H1 (cell line): Measurements from ENCODE around the gene CXCR5. TPM values are rescaled to one million over a fixed set of nuclear protein-coding genes. Genes with fewer than 3 reads are reported as not detected.
A peak's percentile ranks its signal among the peaks of the same experiment; 100 is the strongest.

Source experiments
- CTCF ChIA-PET: fragments of 300-600 bp; sonication (Branson Sonifier 250); formaldehyde crosslinking; loops from one replicate; lab custom pipeline; 2021; ENCODE audit not compliant: partially characterized antibody; lab: Charles Lee
- POLR2A ChIA-PET: fragments of 300-600 bp; sonication (Branson Sonifier 250); formaldehyde crosslinking; loops from one replicate; lab custom pipeline; 2021; ENCODE audit warnings: inconsistent platforms; ENCODE audit not compliant: partially characterized antibody; lab: Charles Lee
- DNase-seq, 2 experiments: peaks; one replicate each; pipeline versions ENCODE4 v3.0.0 to v3.0.0-alpha.2; 2010 to 2022; ENCODE audit warnings: low spot score in 2 of 2, low read depth in 1 of 2, mixed read lengths in 1 of 2
- FAIRE-seq: peaks from 2 replicates; lab custom pipeline; 2011; peaks lifted over from hg19 to GRCh38; lab: Jason Lieb, UNC
- H2AFZ ChIP-seq: 2 replicates; pipeline ENCODE4 v1.8.1; 2012; ENCODE audit warnings: low read length, inconsistent platforms
- H2AK5ac ChIP-seq: 2 replicates; pipeline ENCODE4 v1.6.1; 2013; ENCODE audit warnings: low read depth, low read length
- H2BK120ac ChIP-seq: replicated peaks from 2 replicates; pipeline ENCODE3; 2013; ENCODE audit warnings: low read depth, low read length, inconsistent platforms
- H2BK12ac ChIP-seq: 2 replicates; pipeline ENCODE4 v1.6.1; 2013; ENCODE audit warnings: low read depth, low read length
- H2BK15ac ChIP-seq: 2 replicates; pipeline ENCODE4 v1.6.1; 2013; ENCODE audit warnings: low read length
- H2BK20ac ChIP-seq: 2 replicates; pipeline ENCODE4 v1.6.1; 2013; ENCODE audit warnings: low read length
- H2BK5ac ChIP-seq: 2 replicates; pipeline ENCODE4 v1.6.1; 2013; ENCODE audit warnings: low read depth, low read length
- H3K14ac ChIP-seq: 2 replicates; pipeline ENCODE4 v1.6.1; 2013; ENCODE audit warnings: inconsistent platforms; ENCODE audit not compliant: insufficient read length
- H3K18ac ChIP-seq: 2 replicates; pipeline ENCODE4 v1.6.1; 2013; ENCODE audit warnings: low read length; ENCODE audit errors: extremely low read depth
- H3K23ac ChIP-seq: 2 replicates; pipeline ENCODE4 v1.6.1; 2013; ENCODE audit warnings: inconsistent platforms; ENCODE audit not compliant: insufficient read length
- H3K23me2 ChIP-seq: 2 replicates; pipeline ENCODE4 v1.6.1; 2013; ENCODE audit warnings: low read depth, low read length
- H3K27ac ChIP-seq: 2 replicates; pipeline ENCODE4 v1.6.1; 2011; ENCODE audit warnings: low read depth, low read length, inconsistent platforms
- H3K27me3 ChIP-seq, 4 experiments: replicated peaks in 1 of 4; 1 replicate in 1 of 4; 2 replicates in 3 of 4; pipeline versions ENCODE4 v1.6.1 to v1.8.1; 2011 to 2013; ENCODE audit warnings: low read length in 3 of 4, mild to moderate bottlenecking in 3 of 4, inconsistent platforms in 2 of 4, mixed read lengths in 2 of 4, moderate library complexity in 1 of 4; ENCODE audit not compliant: control insufficient read depth in 3 of 4, insufficient read depth in 3 of 4; ENCODE audit errors: extremely low read depth in 1 of 4
- H3K36me3 ChIP-seq, 4 experiments: 2 replicates each; pipeline versions ENCODE4 v1.6.1 to v1.8.1; 2011 to 2013; ENCODE audit warnings: mild to moderate bottlenecking in 4 of 4, low read length in 3 of 4, moderate library complexity in 2 of 4, control low read depth in 1 of 4, inconsistent platforms in 1 of 4; ENCODE audit not compliant: insufficient read depth in 4 of 4, control insufficient read depth in 2 of 4
- H3K4ac ChIP-seq: replicated peaks from 2 replicates; pipeline ENCODE3; 2013; ENCODE audit warnings: low read length, low read depth, mixed read lengths, inconsistent platforms; ENCODE audit not compliant: insufficient read length
- H3K4me1 ChIP-seq, 4 experiments: replicated peaks in 1 of 4; 1 replicate in 1 of 4; 2 replicates in 3 of 4; pipeline versions ENCODE4 v1.6.1 to v1.8.1; 2011 to 2013; ENCODE audit warnings: low read length in 3 of 4, inconsistent platforms in 2 of 4, mixed read lengths in 1 of 4; ENCODE audit not compliant: insufficient read depth in 4 of 4, control insufficient read depth in 3 of 4
- H3K4me2 ChIP-seq, 2 experiments: 2 replicates each; pipeline versions ENCODE4 v1.6.1 to v1.8.1; 2011 to 2013; ENCODE audit warnings: low read depth in 2 of 2, low read length in 2 of 2, control low read depth in 1 of 2, inconsistent platforms in 1 of 2, mild to moderate bottlenecking in 1 of 2; ENCODE audit not compliant: insufficient read depth in 1 of 2
- H3K4me3 ChIP-seq, 4 experiments: fragments of 200-600, 300-600 bp in 1 of 4; sonication (generic), shearing (Covaris generic), sonication (Bioruptor Twin) in 1 of 4; 2 replicates each; pipeline versions ENCODE4 v1.5.1 to v1.8.1; 2011 to 2016; ENCODE audit warnings: low read length in 4 of 4, low read depth in 3 of 4, control low read depth in 2 of 4, inconsistent platforms in 2 of 4, mild to moderate bottlenecking in 2 of 4, mixed read lengths in 1 of 4, moderate library complexity in 1 of 4; ENCODE audit not compliant: insufficient read depth in 2 of 4; ENCODE audit errors: extremely low read depth in 1 of 4
- H3K56ac ChIP-seq: replicated peaks from 2 replicates; pipeline ENCODE3; 2013; ENCODE audit warnings: low read depth, mild to moderate bottlenecking, mixed read lengths, low read length, inconsistent platforms; ENCODE audit not compliant: insufficient read length
- H3K79me1 ChIP-seq: 2 replicates; pipeline ENCODE4 v1.6.1; 2013; ENCODE audit warnings: low read depth, low read length, control low read depth
- H3K79me2 ChIP-seq, 2 experiments: 2 replicates each; pipeline versions ENCODE4 v1.6.1 to v1.8.1; 2012 to 2013; ENCODE audit warnings: low read length in 2 of 2, mild to moderate bottlenecking in 2 of 2, inconsistent platforms in 1 of 2; ENCODE audit not compliant: insufficient read depth in 2 of 2, control insufficient read depth in 1 of 2
- H3K9ac ChIP-seq, 4 experiments: replicated peaks in 1 of 4; 1 replicate in 1 of 4; 2 replicates in 3 of 4; pipeline versions ENCODE4 v1.6.1 to v1.8.1; 2011 to 2013; ENCODE audit warnings: low read depth in 3 of 4, low read length in 3 of 4, control low read depth in 2 of 4, mild to moderate bottlenecking in 2 of 4, moderate library complexity in 2 of 4, inconsistent platforms in 1 of 4; ENCODE audit errors: extremely low read depth in 1 of 4
- H3K9me3 ChIP-seq, 2 experiments: 2 replicates each; pipeline versions ENCODE4 v1.6.1 to v1.8.1; 2012 to 2013; ENCODE audit warnings: mild to moderate bottlenecking in 2 of 2, moderate library complexity in 2 of 2, control low read depth in 1 of 2, inconsistent platforms in 1 of 2, low read depth in 1 of 2, low read length in 1 of 2, mixed read lengths in 1 of 2; ENCODE audit not compliant: insufficient read depth in 2 of 2
- H4K20me1 ChIP-seq, 2 experiments: replicated peaks in 1 of 2; 2 replicates each; pipeline versions ENCODE3 to v1.8.1; 2011 to 2013; ENCODE audit warnings: inconsistent platforms in 2 of 2, low read length in 2 of 2, mild to moderate bottlenecking in 1 of 2; ENCODE audit not compliant: insufficient read depth in 2 of 2, control insufficient read depth in 1 of 2
- H4K5ac ChIP-seq: 2 replicates; pipeline ENCODE4 v1.6.1; 2013; ENCODE audit warnings: low read length, low read depth, mixed read lengths, inconsistent platforms; ENCODE audit not compliant: insufficient read length
- H4K8ac ChIP-seq: 2 replicates; pipeline ENCODE4 v1.8.0; 2013; ENCODE audit warnings: mild to moderate bottlenecking, moderate library complexity, low read length, inconsistent platforms; ENCODE audit not compliant: insufficient read depth; ENCODE audit errors: extremely low read depth
- H4K91ac ChIP-seq: replicated peaks from 2 replicates; pipeline ENCODE3; 2013; ENCODE audit warnings: low read length, mixed read lengths, inconsistent platforms; ENCODE audit not compliant: insufficient read length
- BACH1 ChIP-seq: IDR thresholded peaks from 2 replicates; pipeline ENCODE4 v1.6.1; 2012; ENCODE audit warnings: low read length, improper control_type of control experiment
- CREB1 ChIP-seq: IDR thresholded peaks from 2 replicates; pipeline ENCODE4 v1.6.1; 2012; ENCODE audit warnings: inconsistent platforms
- EZH2 ChIP-seq: fragments of 200-600 bp; sonication (generic); IDR thresholded peaks from 2 replicates; pipeline ENCODE4 v1.7.1; 2012; ENCODE audit warnings: low read depth, mild to moderate bottlenecking, moderate library complexity, low read length, inconsistent platforms; ENCODE audit not compliant: severe bottlenecking
- POU5F1 ChIP-seq: IDR thresholded peaks from 2 replicates; pipeline ENCODE4 v1.6.1; 2011; ENCODE audit warnings: low read depth, mild to moderate bottlenecking, low read length, moderate library complexity
- WGBS, 2 experiments: shearing (Covaris generic) in 1 of 2; methylation state at CpG; one replicate each; pipeline versions ENCODE4 v1.1.6 to v1.1.7; 2013 to 2015; ENCODE audit warnings: low lambda C conversion rate in 2 of 2, mixed read lengths in 2 of 2, inconsistent platforms in 1 of 2, low coverage in 1 of 2, missing lambda C conversion rate in 1 of 2; ENCODE audit not compliant: insufficient replicate concordance in 2 of 2, insufficient coverage in 1 of 2, insufficient read length in 1 of 2; ENCODE audit errors: extremely low coverage in 1 of 2, missing lambda C conversion rate in 1 of 2; 5-methylcytosine and 5-hydroxymethylcytosine counted together
- polyA plus RNA-seq, 7 experiments: library from polyadenylated mRNA; depleted of rRNA in 3 of 7; stranded (reverse) in 5 of 7; unstranded in 2 of 7; fragments of >200 nt in 5 of 7; fragments of 200-250 nt in 2 of 7; gene quantifications; 1 replicate in 5 of 7; 2 replicates in 1 of 7; 4 replicates in 1 of 7; pipeline versions ENCODE4 v1.2.1 to v1.2.3, GENCODE V29; 2011 to 2013; ENCODE audit warnings: missing spikeins in 2 of 7, mixed read lengths in 2 of 7
- total RNA-seq: library from RNA; stranded (reverse); fragmentation: NEBNext Ultra II Directional; extraction: Animal tissue kit (Norgen Biotek cat#: 25700); gene quantifications from 2 replicates; pipeline ENCODE4 v1.2.1, GENCODE V29; 2021

Gene CXCR5
- total and polyA plus RNA-seq, 2 of the 8 experiments (the other 6 are each of a cell fraction or from before 2014, with no cell fraction given): not detected

DNA sequence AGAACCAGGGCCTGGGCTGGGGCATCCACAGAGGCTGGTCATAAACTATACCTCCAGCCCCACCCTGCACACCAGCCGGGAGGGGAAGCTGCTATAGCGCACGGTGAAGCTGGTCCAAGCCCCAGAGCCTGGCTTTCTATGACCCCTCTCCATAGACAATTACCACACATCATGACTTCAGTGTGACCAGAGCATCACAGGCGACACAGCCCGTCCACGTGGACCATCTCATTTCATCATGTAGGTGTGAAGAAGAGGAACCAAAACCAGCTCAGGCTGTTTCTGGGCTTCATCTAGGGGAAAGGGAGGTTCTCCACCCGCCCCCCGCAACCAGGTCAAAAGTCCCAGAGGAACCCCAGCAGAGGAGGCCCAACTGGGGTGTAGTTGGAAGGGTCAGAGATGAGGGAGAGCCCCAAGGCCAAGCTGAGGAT is 3.0 kb downstream of the CXCR5 start:
- no peak overlapping the region for H2AK5ac ChIP-seq
- H3K18ac ChIP-seq: no peak overlapping the region
- DNase-seq (no peak), FAIRE-seq (no peak)
- no peak overlapping the region for H2BK20ac ChIP-seq
- H3K23me2 ChIP-seq: no peaks in the 10 kb centered on the region
- peaks cover 0 to 2% of the 10 kb centered on the region in 2 experiments for H4K20me1 ChIP-seq
- CTCF ChIA-PET: interaction anchor here (0.9 to 1.7 kb wide), 3 partner anchors 9 to 44 kb away, joined by 3 to 4 read pairs (median 4); no protein-coding TSS in a partner anchor
- no peaks in the 10 kb centered on the region for H3K9me3 ChIP-seq
- no peak overlapping the region for H3K4me2 ChIP-seq
- 98% methylated on average over 6 of the region's 8 CpGs; no CpG with 5 or more reads in 1 of the 2 experiments for WGBS, 2 experiments
- H2BK5ac ChIP-seq: no peak overlapping the region
- no peaks in the 10 kb centered on the region for H3K36me3 ChIP-seq
- no peaks in the 10 kb centered on the region; a peak in 2 of 7 replicates for H3K27me3 ChIP-seq
- no peak overlapping the region for H4K91ac ChIP-seq
- H2AFZ ChIP-seq: no peak overlapping the region
- H2BK15ac ChIP-seq: no peak overlapping the region
- no peak overlapping the region for H3K4ac ChIP-seq
- no peak overlapping the region for H4K8ac ChIP-seq
- H3K56ac ChIP-seq: no peak overlapping the region
- no peak overlapping the region for H4K5ac ChIP-seq
- POLR2A ChIA-PET: interaction anchor here (1.0 to 5.6 kb wide), 4 partner anchors 8 to 38 kb away, joined by 3 to 33 read pairs (median 9); no protein-coding TSS in a partner anchor
- no peak overlapping the region for H3K14ac ChIP-seq
- H3K4me1 ChIP-seq: peaks cover 0 to 14% (median 9%) of the 10 kb centered on the region in 4 experiments; a peak in 6 of 7 replicates
- H3K27ac ChIP-seq: no peak overlapping the region
- H3K23ac ChIP-seq: no peak overlapping the region
- no peak overlapping the region for H2BK120ac ChIP-seq
- H3K9ac ChIP-seq: no peak overlapping the region
- TF ChIP-seq BACH1: no peak
- no peak for TF ChIP-seq POU5F1
- no peak for TF ChIP-seq CREB1
- peak; percentile 3 for TF ChIP-seq EZH2
- TF ChIP-seq, all 59 proteins: peak for 1
- no peak overlapping the region for H2BK12ac ChIP-seq
- H3K79me1 ChIP-seq: no peaks in the 10 kb centered on the region
- no peaks in the 10 kb centered on the region for H3K79me2 ChIP-seq
- H3K4me3 ChIP-seq: no peak overlapping the region
